GM03348 (cell line): ENCODE measurements around the gene ROBO3.
A peak's percentile ranks its signal among the peaks of the same experiment; 100 is the strongest.

ENCODE experiments used
- DNase-seq: peaks from one replicate; pipeline ENCODE4 v3.0.0; 2012; ENCODE audit warnings: low spot score

ROBO3 gene

DNA sequence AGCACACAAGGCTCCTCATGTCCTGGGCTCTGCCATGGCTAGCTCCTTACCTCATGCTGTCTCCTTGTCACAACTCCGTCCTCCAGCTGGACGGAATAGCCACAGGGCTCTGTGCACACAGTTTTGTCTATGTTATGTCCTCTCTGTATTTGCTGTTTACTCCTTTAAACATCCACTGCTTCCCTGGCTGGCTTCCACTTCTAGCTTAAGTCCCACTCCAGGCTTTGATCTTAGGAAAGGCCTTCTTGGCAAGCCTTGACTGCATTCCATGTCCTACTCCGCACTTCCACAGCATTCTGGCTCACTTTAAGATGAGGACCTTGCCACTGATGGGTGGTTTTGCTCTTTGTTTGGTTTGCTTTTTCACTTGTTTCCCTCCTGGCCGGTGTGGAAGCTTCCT, 22.9 kb upstream of the ROBO3 start:
- no peak for DNase-seq

DNA sequence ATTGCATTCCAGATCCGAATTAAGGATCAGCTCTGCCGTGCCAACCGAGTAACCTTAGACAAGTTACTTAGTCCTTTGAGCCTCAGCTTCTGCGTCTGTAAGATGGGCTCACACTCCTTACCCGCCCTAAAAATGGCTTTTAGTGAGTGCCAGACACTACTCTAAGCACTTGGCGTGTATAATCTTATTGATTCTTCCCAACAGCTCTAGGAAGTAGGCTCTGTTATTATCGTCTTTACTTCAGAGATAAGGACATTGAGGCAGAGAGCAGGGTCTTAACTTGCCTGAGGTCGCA, 21.7 kb upstream of the ROBO3 start:
- DNase-seq, result no peak

DNA sequence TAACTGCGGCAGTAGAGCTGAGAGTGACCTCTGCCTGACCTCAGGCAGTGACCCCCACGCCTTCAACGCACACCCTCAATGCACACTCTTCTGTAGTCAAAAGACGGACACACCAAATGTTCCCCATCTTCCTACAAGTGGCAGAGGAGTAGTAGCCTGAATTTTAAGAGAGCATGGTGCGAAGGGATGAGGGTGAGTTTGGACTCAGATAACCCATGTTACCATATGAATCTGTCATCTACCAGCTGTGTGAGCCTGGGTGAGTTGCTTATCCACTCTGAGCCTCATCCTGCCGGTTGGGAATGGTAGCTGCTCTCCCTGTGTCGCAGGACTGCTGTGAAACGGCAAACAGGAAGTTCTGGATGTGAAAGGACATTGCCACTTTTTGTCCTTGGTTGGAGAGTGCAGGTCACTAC, 20.6 kb upstream of the ROBO3 start:
- DNase-seq, result no peak

DNA sequence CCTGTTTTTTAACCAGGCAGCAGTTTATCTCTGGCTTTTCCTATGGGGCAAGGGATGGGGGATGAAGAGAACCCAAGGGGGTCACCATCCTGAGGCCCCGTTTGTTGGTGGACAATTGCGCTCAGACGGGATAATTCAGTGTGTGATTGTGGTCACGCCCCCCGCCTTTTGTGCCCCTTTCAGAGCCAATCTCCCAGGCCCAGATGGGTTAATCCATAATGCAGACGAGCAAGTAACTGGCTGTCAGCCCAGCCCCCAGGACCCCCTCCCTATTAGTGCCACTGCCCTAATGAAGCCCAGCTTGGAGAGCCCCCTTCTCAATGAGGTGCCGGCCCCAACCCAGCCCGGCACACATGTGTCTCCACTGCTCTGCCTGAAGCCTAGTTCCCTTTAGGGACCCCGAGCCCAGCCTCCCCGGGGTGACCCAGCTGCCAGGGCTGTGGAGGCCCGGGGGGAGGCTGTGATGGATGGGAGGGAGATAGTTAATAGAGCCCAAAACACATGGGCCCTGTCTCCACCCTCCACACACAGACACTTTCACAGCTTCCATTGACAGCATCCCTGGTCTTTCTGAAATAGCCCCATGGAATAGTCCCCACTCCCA, 19.1 kb upstream of the ROBO3 start:
- DNase-seq, result no peak

- DNase-seq, result no peak
Measured at GRCh38 chr11:124859171-124859570, 6.1 kb upstream of the ROBO3 start.

- no peak for DNase-seq
Measured at GRCh38 chr11:124861670-124862069, 3.6 kb upstream of the ROBO3 start.

- peak; percentile 71 for DNase-seq
Measured at GRCh38 chr11:124863137-124863825, 2.0 kb upstream of the ROBO3 start.

DNA sequence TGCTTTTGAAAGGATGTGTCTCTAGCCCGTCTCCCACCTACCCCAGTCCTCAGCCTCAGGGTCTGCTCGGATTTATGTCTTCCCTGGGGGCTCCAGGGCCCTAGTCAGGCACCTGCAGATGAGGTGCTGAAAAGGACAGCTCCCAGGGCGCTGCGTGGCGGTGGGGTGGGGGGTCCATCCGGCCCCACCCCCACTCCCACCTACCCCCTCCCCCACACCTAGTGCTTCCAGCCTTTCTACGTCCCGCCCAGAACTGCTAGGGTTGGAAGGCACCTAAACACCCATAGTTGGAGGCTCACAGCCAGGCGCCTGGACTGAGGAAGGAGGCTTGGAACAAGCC, 1.4 kb upstream of the ROBO3 start:
- no peak for DNase-seq

GRCh38 chr11:124864176-124864891, 898 bp upstream of the ROBO3 start:
- no peak for DNase-seq

GRCh38 chr11:124864892-124865180, 396 bp upstream of the ROBO3 start:
- DNase-seq, result no peak

DNA sequence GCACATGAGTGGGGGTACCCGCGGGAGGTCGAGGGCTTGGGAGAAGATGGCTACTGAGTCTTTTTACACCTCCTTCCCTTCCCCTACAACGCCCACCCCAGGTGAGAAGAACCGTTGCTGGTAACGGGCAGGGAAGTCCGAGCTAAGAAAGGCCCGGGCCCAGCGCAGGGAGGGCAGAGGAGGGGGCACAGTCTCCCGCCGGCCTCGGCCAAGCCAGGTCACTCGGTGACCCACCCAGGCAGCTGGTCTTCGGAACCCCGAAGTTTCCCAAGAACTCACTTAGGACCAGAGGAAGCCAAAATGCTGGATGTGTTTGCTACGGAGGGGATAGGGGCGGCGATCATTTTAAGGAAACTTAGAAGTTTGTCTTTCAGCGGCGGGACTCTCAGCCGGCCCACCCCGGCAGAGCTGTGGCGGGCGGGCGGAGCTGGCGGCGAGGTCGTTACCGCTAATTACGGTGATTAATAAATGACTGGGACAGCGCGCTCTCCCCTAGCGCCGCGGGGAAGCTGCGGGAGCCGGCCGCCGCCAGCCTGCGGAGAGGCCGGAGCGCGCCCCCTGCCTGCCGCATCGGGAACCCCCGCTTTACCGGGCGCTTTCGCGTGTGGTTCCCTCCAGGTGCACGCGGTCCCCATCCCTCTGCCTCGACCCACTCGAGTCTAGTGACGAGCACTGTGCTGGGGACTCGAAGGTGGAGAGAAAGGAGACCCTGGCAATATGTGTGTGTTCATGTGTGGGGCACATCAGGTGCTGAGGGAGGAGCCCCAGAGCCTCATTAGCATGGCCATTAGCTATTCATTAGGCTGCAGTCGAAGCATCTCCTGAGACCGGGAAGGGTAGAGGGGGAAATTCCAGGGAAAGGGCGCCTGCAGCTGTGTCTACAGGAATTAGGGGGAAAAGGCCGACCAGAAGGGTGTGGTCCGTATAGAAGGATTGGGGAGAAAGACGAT, 945 bp downstream of the ROBO3 start:
- DNase-seq, result peak; percentile 85

DNA sequence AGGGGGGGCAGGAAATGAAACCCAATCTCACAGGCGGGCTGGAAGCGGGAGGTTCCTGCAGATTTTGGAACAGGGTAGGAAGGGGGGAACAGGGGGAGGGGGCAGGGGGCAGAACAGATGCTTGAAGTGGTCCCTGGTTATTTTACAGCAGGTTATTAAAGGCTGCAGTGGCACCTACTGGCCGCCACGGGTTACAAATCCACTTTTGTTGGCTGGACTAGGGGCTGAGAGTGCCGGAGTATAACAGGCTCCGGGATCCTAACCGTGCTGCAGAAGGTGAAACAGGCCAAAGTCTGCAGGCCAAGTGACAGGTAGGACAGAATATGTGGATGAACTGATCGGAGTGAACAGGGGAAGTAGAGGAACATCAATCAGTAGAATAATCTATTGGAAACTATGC, 2.5 kb downstream of the ROBO3 start:
- peak; percentile 62 for DNase-seq

DNA sequence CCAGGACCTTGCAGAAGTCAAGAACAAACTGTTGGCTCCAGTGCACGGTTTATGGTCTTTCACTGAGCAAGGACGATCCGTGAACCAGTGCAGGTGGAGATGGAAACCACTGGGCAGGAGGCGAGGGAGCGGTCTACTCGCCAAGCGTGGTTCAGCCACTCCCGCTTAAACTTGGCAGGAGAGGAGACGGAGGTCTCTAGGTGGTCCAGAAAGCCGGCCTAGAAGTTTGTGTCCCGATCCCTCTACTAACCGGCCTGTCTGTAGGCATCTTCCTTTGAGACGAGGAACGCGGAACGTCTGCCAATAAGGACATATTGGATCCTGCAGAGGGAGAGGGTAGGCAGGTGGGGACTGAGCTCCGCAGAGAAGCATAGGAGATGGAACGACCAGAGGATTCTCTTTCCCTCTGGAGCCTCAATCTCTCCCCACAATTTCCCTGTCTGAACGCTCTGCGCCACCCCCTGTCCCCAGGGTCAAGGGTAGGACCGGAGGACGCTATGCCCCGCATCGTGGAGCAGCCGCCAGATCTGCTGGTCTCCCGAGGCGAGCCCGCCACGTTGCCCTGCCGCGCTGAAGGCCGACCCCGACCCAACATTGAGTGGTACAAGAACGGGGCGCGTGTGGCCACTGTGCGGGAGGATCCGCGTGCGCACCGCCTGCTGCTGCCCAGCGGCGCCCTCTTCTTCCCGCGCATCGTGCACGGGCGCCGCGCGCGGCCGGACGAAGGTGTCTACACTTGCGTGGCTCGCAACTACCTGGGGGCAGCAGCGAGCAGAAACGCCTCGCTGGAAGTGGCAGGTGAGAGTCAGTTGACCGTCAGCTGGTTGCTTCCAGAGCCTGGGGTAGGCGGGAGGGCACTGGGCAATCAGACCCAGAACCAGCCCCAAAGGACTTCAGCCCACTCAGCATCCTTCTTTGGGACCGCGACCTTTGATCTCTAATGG, 3.4 kb downstream of the ROBO3 start:
- no peak for DNase-seq

GRCh38 chr11:124869331-124869730, 4.1 kb downstream of the ROBO3 start:
- DNase-seq, result no peak

- no peak for DNase-seq
Measured at GRCh38 chr11:124869856-124870387, 4.7 kb downstream of the ROBO3 start.

GRCh38 chr11:124870430-124870829, 5.2 kb downstream of the ROBO3 start:
- DNase-seq, result no peak

DNA sequence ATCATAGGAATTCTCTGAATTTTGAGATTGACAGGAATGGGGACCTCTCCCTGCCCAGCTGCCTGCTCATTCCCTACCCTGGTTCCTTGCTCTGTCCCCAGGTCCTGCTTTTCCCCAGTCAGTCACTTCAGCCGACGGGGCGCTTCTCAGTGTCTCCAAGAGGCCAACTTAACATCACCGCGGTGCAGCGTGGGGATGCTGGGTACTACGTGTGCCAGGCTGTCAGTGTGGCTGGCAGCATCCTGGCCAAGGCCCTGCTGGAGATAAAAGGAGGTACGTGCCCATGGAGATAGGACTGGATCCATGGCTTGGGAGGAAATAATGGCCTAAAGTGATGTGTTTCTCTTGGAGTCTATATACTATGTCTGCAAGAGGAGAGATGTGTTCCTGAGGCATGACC, 7.0 kb downstream of the ROBO3 start:
- no peak for DNase-seq

GRCh38 chr11:124872741-124873140, 7.5 kb downstream of the ROBO3 start:
- no peak for DNase-seq

- no peak for DNase-seq
Measured at GRCh38 chr11:124873951-124874350, 8.7 kb downstream of the ROBO3 start.

GRCh38 chr11:124874571-124875255, 9.5 kb downstream of the ROBO3 start:
- DNase-seq, result no peak

DNA sequence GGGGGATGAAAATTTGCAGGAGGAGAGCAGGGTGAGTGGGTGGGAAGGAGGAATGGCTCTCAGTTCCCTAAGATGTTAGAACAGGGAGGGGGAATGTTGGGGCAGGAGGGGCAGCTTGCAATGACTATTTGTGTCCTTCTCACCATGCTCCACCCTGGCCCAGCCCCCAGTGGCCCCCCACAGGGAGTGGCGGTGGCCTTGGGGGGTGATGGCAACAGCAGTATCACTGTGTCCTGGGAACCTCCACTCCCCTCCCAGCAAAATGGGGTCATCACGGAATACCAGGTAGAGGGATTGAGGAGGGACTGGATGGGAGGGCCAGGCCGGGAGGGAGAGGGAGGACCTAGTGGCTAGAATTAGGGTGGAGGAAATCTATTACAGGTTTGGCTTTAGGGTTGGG, 10.2 kb downstream of the ROBO3 start:
- DNase-seq, result no peak
